ENCODE measurements around the gene CD93.

DNA sequence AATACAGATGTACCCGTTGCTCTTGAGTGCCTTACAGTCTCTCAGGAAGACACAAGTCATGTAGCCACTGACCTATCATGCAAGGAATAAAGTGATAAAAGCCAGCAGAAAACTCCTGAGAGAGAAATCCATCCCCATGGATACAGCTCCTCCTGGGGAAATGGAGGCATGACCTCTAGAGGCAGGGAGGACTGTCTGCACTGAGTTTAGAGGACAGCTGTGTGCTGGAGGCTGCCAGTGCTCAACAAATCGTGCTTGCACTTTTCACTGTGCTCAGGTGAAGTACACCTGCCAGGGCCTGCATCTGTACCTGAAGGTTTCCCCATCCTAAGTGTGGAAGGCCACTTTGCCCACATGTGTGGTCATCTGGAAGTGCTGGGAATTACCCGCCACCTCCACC is 12.1 kb downstream of the CD93 start:
- TF ChIP-seq, protein P1, sequence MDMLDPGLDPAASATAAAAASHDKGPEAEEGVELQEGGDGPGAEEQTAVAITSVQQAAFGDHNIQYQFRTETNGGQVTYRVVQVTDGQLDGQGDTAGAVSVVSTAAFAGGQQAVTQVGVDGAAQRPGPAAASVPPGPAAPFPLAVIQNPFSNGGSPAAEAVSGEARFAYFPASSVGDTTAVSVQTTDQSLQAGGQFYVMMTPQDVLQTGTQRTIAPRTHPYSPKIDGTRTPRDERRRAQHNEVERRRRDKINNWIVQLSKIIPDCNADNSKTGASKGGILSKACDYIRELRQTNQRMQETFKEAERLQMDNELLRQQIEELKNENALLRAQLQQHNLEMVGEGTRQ (IDR thresholded peaks at IDR 0.05; ENCODE audit: low read length), result no peak
- TF ChIP-seq POLR2A (IDR thresholded peaks at IDR 0.05; ENCODE audit: control extremely low read depth in 1 of 2, low read depth in 2 of 2, low read length in 2 of 2) (no peak), EP300 (IDR thresholded peaks at IDR 0.05; ENCODE audit: borderline replicate concordance in 1 of 2, low read depth in 2 of 2, low read length in 2 of 2) (no peak), POLR2AphosphoS5 (IDR thresholded peaks at IDR 0.05; ENCODE audit: low read depth, low read length) (no peak), TEAD4 (IDR thresholded peaks at IDR 0.05; ENCODE audit: low read depth, low read length) (no peak), SP2 (IDR thresholded peaks at IDR 0.05; ENCODE audit: low read length) (no peak), JUND (IDR thresholded peaks at IDR 0.05; ENCODE audit: low read length) (no peak), EZH2 (IDR thresholded peaks at IDR 0.05; ENCODE audit: low read depth, low read length, severe bottlenecking) (no peak), CBX5 (IDR thresholded peaks at IDR 0.05; ENCODE audit: low read depth, low read length) (no peak), CHD1 (IDR thresholded peaks at IDR 0.05; ENCODE audit: low read depth, low read length) (no peak)
- TF ChIP-seq, protein P2, sequence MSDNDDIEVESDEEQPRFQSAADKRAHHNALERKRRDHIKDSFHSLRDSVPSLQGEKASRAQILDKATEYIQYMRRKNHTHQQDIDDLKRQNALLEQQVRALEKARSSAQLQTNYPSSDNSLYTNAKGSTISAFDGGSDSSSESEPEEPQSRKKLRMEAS (IDR thresholded peaks at IDR 0.05), result no peak
- TF ChIP-seq, protein P3, sequence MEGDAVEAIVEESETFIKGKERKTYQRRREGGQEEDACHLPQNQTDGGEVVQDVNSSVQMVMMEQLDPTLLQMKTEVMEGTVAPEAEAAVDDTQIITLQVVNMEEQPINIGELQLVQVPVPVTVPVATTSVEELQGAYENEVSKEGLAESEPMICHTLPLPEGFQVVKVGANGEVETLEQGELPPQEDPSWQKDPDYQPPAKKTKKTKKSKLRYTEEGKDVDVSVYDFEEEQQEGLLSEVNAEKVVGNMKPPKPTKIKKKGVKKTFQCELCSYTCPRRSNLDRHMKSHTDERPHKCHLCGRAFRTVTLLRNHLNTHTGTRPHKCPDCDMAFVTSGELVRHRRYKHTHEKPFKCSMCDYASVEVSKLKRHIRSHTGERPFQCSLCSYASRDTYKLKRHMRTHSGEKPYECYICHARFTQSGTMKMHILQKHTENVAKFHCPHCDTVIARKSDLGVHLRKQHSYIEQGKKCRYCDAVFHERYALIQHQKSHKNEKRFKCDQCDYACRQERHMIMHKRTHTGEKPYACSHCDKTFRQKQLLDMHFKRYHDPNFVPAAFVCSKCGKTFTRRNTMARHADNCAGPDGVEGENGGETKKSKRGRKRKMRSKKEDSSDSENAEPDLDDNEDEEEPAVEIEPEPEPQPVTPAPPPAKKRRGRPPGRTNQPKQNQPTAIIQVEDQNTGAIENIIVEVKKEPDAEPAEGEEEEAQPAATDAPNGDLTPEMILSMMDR (IDR thresholded peaks at IDR 0.05; ENCODE audit: control extremely low read depth in 1 of 3, insufficient read depth in 1 of 3, low read depth in 1 of 3, low read length in 3 of 3), result no peak

Data from H1 (cell line).